GM18511 (cell line): ENCODE measurements around the gene PCBP2.
"Not testable (repeated sequence)": the region's sequence is repeated elsewhere in the genome, so short reads cannot be mapped to it uniquely, and the experiment has no call there.

Experiments used
- ATAC-seq: cut with Tn5 transposase; IDR thresholded peaks from one replicate; pipeline ENCODE4 v1.9.1; 2021; ENCODE audit warnings: mild to moderate bottlenecking, moderate library complexity; ENCODE audit not compliant: unreplicated experiment

Gene PCBP2

DNA sequence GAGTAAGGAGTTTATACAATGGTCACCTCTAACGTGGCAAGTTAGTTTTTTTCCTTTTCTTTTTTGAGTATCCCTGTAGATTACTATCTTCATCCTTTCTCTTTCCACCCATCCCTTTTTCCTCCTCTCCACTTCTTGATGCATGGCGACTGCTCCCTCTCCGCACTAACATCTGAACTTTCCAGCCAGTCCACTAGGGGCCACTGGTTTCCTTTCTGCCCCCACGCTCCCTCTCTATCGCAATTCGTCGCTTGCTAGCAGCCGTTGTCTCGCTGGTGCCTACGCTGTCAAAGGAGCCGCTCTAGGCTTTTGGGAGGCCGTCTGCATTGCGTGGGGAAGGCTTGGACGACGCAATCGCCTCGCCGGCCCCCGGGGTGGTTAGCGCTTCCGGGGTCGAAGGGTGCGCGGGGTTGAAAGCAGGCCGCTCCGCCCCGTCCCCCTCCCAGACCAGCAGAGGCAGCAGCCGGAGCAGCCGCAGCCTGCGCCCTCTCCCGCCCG, at the start of gene PCBP2:
Gene PCBP2, plus strand, starts transcription at position 442 of the 498 bp plus-strand sequence. CDS start 2,699 bp downstream, outside the sequence.
- ATAC-seq: peak; percentile 98

DNA sequence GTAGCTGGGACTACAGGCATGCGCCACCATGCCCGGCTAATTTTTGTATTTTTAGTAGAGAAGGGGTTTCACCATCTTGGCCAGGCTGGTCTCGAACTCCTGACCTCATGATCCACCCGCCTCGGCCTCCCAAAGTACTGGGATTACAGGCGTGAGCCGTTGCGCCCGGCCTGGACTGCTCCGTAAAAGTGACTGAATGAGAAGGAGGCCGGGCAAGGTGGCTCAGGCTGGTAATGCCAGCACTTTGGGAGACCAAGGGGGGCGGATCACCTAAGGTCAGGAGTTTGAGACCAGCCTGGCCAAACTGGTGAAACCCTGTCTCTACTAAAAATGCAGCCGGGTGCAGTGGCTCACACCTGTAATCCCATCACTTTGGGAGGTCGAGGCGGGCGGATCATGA, 49.6 kb upstream of the PCBP2 start:
- ATAC-seq: not testable (repeated sequence)

DNA sequence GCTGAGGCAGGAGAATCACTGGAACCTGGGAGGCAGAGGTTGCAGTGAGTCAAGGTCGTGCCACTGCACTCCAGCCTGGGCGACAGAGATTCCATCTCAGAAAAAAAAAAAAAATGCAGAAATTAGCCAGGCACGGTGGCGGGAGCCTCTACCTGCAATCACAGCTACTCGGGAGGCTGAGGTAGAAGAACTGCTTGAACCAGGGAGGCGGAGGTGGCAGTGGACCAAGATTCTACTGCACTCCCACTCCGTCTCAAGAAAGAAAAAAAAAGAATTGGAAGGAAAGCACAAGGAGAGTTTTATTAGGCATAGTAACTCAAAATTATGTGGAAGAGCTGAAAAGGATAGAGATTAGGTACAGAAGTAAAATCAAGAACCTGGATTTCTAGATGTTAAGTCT, 49.0 kb upstream of the PCBP2 start:
- ATAC-seq: no peak

DNA sequence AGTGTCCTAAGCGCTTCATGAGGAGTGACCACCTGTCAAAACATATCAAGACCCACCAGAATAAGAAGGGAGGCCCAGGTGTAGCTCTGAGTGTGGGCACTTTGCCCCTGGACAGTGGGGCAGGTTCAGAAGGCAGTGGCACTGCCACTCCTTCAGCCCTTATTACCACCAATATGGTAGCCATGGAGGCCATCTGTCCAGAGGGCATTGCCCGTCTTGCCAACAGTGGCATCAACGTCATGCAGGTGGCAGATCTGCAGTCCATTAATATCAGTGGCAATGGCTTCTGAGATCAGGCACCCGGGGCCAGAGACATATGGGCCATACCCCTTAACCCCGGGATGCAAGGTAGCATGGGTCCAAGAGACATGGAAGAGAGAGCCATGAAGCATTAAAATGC, 41.0 kb upstream of the PCBP2 start:
- ATAC-seq: no peak

DNA sequence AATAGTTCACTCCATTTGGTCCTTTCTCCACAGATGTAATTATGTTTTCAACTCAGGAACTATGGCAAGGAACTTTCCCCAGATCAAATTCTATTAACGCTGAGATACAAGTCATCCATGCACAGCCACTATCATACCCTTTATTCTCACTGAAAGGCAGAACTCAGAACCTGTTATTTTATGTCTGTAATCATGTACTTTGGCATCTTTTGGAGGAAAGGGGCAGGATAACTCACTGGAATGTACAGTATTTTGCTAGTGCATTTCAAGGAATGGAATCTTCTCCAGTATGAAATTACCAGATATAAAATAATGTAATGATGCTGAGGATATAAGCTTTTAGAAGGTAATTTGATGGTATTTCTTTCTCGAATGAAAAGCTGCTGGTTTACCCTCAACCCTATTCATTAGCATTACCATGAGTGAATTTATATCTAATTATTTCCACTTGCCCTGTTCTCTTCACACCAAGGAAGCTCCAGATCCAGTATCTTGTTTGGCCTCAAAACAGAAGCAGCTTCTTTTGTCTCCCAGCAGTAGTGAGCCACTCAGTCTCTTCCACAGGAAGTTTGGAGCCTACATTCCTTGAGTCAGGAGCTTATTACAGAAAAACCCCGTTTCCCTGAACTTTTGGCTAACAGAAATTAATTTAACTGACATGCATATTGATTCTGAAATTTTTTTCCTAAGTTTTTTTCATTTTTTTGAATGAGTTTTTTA, 38.3 kb upstream of the PCBP2 start:
- ATAC-seq: no peak

DNA sequence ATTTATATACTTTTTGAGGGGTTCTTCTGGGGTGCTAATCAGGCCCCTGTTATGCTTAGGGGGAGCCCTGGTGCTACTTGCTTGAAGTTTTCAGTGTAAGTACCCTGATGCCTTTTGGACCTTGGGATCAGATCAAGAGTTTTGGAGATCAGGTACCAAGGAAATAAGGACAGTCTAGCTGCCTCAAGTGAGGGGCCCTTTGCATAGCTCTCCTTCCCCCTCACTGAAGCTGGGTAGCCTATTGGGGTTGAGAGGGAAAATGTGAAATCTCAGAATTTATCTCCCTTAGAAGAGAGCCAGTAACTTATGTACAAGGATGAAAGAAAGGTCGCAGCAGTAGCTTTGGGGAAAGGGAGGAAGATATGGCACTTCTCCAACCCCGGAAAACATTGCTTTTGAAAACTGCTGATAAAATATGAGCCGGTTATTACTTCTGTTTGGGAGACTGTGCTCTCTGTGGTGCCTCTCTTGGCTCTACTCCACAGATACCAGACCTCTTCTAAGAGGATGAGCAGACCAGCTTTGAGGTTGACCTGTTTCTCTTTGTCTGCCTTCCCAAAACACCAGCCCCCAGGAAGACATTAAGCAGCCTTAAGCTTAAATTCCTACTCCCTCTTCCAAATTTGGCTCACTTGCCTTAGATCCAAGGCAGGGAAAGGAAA, 37.0 kb upstream of the PCBP2 start:
- ATAC-seq: no peak

DNA sequence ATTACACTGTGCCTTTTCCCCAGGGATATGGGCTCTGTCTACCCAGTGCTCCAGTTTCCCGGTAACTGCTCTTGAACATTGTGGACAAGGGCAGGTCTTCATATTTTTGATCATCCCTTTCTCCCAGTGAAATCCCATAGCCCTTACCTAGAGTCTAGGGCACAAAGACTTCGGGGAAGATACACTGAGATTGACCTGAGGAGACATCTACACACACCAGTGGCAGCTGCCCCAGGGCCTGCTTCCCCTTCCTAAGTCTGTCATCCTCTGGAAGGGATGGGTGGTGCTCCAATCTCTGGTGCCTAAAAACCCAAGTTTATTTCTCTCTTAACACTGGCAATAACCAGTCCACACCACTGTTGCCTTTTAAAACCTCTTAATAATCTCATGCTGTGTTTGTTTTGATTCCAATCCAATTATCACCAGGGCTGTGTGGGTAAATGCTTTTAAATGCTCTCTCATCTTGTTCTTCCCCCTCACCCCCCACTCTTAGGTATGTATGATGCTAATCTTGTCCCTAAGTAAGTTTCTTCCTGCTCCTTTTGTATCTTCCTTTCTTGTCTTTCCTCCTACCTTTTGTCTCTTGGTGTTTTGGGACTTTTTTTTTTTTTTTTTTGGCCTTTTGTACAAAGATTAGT, 36.0 kb upstream of the PCBP2 start:
- ATAC-seq: not testable (repeated sequence)

DNA sequence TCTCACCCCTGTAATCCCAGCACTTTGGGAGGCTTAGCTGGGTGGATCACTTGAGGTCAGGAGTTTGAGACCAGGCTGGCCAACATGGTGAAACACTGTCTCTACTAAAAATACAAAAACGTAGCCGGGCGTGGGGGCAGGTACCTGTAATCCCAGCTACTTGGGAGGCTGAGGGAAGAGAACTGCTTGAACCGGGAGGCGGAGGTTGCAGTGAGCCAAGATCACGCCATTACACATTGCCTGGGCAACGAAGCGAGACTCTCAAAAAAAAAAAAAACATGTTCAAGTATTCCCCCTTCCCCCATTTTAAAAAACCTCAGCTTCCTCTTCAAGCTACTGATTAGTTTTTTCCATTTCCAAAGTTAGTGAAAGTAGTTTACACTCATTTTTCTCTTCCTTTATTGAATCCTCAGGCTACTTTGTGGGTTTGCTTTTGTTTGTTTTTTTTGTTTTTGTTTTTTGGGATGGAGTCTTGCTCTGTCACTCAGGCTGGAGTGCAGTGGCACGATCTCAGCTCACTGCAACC, 34.5 kb upstream of the PCBP2 start:
- ATAC-seq: not testable (repeated sequence)

DNA sequence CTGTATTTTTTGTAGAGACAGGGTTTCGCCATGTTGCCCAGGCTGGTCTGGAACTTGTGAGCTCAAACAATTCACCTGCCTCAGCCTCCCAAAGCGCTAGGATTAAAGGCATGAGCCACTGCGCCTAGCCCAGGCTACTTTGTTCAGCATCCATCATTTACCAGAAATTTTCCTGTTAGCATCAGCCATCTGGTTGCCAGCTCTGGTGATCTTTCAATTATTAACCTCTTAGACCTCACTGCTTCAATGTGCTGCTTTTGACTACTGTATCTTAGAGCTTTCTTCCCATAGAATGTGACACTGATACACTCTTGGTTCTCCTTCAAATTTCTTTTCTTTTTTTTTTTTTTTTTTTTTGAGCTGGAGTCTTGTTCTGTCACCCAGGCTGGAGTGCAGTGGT, 33.7 kb upstream of the PCBP2 start:
- ATAC-seq: no peak

DNA sequence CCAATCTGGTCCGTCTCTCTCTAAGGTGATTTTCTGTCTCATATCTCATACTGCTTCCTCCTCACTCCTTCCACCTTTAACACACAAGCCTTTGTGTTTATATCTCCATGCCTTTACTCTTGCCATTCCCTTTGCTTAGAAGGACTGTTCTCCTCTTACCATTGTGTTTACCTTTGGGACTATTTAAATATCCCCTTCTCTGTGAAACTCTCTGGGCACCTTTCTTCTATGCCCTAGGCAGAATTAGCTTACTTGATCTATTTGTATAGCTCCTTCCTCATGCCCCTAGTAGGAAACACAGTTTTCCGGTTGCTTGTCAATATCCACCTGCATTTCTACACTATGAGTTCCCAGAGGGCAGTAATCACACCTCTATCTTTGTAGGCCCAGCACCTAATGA, 32.1 kb upstream of the PCBP2 start:
- no peak for ATAC-seq

DNA sequence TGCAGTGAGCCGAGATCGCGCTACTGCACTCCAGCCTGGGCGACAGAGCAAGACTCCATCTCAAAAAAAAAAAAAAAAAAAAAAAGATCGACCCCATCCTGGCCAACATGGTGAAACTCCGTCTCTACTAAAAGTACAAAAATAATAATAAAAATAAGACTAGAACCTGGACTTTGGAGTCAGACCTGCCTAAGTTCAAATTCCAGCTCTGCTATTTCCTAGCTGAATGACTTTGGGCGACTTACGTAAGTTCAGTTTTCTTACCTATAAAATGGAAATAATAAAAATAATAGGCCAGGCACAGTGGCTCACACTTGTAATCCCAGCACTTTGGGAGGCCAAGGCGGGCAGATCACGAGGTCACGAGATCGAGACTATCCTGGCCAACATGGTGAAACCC, 29.7 kb upstream of the PCBP2 start:
- ATAC-seq: not testable (repeated sequence)

DNA sequence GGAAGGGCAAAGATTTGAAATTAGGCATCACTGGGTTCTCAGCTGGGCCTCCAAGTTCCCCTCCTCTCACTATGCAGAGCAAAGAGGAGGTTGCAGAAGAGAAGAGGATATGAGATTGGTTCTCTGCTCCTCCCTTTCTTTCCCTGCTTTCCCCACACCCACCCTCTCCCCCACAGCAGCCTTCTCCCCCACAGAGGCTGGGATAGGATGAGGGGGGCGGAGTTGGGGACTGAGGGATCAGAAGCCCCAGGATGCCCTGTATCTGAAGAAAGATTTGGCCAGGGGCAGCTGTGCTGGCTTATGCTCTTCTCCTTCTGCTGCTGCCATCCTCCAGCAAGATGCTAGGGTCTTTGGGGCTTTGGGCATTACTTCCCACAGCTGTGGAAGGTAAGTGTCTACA, 28.3 kb upstream of the PCBP2 start, which contains the start of gene AMHR2:
Gene AMHR2, plus strand, starts transcription at position 259 of the 400 bp plus-strand sequence. Its CDS starts 80 bp downstream, at position 339.
- no peak for ATAC-seq

DNA sequence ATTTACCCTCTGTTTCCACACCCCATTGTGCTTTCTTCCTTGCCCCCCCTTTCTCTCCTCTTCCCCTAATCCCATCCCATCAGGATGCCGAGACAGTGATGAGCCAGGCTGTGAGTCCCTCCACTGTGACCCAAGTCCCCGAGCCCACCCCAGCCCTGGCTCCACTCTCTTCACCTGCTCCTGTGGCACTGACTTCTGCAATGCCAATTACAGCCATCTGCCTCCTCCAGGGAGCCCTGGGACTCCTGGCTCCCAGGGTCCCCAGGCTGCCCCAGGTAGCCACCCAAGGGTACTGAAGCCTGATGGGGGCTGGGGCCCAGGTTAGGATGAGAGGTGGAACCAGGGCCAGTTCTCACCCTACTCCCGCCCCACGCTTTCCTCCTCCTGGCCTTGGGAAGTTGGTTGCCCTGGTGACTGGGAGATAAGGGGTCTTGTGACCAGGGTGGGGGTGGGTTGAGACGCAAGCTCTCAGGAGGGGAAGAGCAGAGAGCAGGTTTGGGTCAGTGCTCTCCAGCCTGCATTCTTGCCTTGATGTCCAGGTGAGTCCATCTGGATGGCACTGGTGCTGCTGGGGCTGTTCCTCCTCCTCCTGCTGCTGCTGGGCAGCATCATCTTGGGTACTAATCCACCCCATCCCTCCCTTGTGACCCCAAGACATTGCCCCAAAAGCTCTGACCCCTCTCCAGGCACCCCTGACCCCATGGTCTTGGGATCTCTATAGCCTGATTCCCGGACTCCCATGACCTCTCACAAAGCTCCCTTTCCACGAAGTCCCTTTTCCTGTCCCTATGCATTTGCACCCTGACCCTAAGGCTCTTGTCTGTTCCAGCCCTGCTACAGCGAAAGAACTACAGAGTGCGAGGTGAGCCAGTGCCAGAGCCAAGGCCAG, 27.0 kb upstream of the PCBP2 start:
- no peak for ATAC-seq

DNA sequence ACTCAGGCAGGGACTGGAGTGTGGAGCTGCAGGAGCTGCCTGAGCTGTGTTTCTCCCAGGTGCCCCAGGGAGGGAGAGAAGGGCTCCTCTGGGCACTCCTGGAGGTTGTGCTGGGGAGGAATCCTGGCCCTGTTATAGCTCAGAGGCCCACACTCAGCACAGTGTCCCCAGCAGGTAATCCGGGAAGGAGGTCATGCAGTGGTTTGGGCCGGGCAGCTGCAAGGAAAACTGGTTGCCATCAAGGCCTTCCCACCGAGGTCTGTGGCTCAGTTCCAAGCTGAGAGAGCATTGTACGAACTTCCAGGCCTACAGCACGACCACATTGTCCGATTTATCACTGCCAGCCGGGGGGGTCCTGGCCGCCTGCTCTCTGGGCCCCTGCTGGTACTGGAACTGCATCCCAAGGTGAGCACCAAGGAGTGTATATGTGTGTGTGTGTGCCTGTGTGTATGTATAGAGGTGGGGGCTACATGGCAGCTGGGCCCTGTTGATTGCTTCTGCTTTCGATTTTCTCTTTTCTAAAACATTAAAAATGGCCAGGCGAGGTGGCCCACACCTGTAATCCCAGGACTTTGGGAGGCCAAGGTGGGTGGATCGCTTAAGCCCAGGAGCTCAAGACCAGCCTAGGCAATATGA, 26.3 kb upstream of the PCBP2 start:
- no peak for ATAC-seq

DNA sequence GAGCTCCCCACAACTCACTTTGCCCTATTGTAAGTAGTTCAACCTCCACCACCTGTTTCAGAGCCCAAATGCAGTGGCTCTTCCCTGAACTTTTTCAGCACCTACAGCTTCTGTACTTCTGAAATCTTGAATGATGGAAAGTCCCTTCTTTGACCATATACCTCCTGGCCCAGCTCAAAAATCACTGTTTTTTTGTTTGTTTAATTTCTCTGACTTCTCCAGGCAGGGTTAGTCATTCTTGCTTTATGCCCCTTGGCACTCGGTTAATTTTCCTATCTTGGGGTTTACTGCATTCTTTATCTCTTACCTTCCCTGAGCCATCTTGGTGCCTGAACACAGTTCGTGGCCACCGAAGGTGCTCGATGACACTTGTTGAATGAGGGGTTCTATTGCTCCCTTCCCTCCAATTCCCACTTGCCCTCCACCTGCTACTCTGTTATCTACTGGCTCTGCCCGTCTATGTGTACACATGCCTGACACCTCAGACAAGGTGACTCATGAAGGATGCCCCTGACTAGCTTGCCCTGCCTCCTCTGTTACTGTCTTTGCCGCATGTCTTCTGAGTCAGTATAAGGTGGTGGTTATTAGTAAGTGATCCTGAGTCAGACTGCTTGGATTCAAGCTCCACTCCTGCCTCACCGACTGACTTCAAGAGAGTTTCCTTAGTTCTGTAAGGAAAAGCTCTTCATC, 23.9 kb upstream of the PCBP2 start:
- ATAC-seq: no peak

DNA sequence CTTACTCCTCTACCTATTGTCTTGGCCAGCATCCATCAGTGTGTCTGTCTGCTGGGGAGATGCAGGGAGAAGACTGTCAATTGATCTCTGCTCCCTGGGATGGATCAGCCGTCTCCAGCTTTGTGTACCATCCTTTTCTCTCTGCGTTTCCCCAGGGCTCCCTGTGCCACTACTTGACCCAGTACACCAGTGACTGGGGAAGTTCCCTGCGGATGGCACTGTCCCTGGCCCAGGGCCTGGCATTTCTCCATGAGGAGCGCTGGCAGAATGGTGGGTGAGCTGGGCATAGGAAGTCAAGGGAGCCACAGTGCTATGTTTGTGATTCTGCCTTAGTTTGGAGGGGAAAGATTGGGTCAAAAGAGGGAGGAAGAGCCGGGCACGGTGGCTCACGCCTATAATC, 23.2 kb upstream of the PCBP2 start:
- ATAC-seq: no peak

DNA sequence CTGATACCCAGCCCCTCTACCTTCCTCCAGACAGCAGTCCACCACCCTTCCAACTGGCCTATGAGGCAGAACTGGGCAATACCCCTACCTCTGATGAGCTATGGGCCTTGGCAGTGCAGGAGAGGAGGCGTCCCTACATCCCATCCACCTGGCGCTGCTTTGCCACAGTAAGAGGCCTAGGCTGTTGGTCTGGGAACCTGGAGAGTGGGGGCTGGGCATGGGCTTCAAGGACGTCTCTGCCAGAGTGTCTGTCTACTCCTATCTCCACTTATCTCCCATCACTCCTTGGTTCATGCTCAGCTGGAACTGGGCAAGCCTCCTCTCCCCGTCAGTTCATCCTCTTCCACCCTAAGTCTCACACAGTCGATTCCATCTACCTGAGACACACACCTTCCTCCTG, 21.8 kb upstream of the PCBP2 start:
- no peak for ATAC-seq

DNA sequence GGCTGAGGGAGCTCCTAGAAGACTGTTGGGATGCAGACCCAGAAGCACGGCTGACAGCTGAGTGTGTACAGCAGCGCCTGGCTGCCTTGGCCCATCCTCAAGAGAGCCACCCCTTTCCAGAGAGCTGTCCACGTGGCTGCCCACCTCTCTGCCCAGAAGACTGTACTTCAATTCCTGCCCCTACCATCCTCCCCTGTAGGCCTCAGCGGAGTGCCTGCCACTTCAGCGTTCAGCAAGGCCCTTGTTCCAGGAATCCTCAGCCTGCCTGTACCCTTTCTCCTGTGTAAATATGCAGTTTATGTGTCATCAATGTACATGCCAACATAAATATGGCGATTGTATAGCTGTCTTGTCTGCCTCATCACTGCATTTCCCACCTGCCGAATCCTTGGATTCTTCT, 20.7 kb upstream of the PCBP2 start:
- ATAC-seq: no peak

DNA sequence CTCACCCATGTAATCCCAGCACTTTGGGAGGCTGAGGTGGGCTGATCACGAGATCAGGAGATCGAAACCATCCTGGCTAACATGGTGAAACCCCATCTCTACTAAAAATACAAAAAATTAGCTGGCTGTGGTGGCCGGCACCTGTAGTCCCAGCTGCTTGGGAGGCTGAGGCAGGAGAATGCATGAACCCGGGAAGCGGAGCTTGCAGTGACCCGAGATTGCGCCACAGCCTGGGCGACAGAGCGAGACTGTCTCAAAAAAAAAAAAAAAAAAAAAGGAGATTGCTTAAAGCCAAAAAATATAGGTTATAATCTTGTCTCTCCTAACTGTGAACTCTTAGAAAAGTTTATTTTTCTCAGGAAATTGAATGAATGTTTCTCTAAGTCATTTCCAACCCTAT, 16.6 kb upstream of the PCBP2 start:
- ATAC-seq: not testable (repeated sequence)
